Stomach (tissue), 4 donors: ENCODE measurements around the gene KLF8.

Source experiments
- CTCF ChIP-seq, 7 experiments: fragments of 450-650 bp in 4 of 7; fragments of 200-600 bp in 3 of 7; sonication (generic) in 3 of 7; IDR thresholded peaks; one replicate each; pipeline ENCODE4 v1.5.1; 2016 to 2019; ENCODE audit warnings: antibody characterized with exemption in 7 of 7, control low read depth in 2 of 7, mild to moderate bottlenecking in 1 of 7
- POLR2A ChIP-seq, 4 donors: fragments of 450-650 bp; IDR thresholded peaks; one replicate each; pipeline ENCODE4 v1.6.1; 2016; ENCODE audit warnings: antibody characterized with exemption in 4 of 4, control low read depth in 2 of 4, mild to moderate bottlenecking in 1 of 4, moderate library complexity in 1 of 4
- POLR2AphosphoS5 ChIP-seq, 3 donors: sonication (generic); formaldehyde crosslinking; IDR thresholded peaks; one replicate each; pipeline ENCODE4 v1.6.1; 2016; ENCODE audit warnings: antibody characterized with exemption in 3 of 3

GRCh38 chrX:56268888-56269287 is 36.7 kb downstream of the KLF8 start:
- TF ChIP-seq POLR2A (IDR thresholded peaks at IDR 0.05): no peak
- TF ChIP-seq CTCF (IDR thresholded peaks at IDR 0.05): no peak
- TF ChIP-seq POLR2AphosphoS5 (IDR thresholded peaks at IDR 0.05): no peak
